Neuron (in vitro differentiated cells): ENCODE data around the gene RENBP.
"Not testable (repeated sequence)": the region's sequence is repeated elsewhere in the genome, so short reads cannot be mapped to it uniquely, and the experiment has no call there.

Experiments used
- H2AFZ ChIP-seq: one replicate; pipeline ENCODE4 v1.6.1; 2013; ENCODE audit warnings: low read depth, mild to moderate bottlenecking, inconsistent platforms, low read length, moderate library complexity
- H3K27me3 ChIP-seq: one replicate; pipeline ENCODE4 v1.6.1; 2013; ENCODE audit warnings: low read length; ENCODE audit not compliant: insufficient read depth
- H3K36me3 ChIP-seq: one replicate; pipeline ENCODE4 v1.6.1; 2013; ENCODE audit warnings: low read length; ENCODE audit not compliant: insufficient read depth
- H3K4me1 ChIP-seq: one replicate; pipeline ENCODE4 v1.6.1; 2013; ENCODE audit warnings: low read length; ENCODE audit not compliant: insufficient read depth
- H3K4me3 ChIP-seq: 2 replicates; pipeline ENCODE4 v1.5.1; 2013; ENCODE audit warnings: mild to moderate bottlenecking, low read length, moderate library complexity
- H3K9me3 ChIP-seq: one replicate; pipeline ENCODE4 v1.6.1; 2013; ENCODE audit warnings: low read length

RENBP gene

GRCh38 chrX:153944140-153944799 lies at the start of gene RENBP:
TSS of gene RENBP (minus strand) at chrX:153944643. CDS start at chrX:153944610, 33 bp downstream.
- Histone ChIP-seq H3K4me1 (peaks cover 27% of the 10 kb centered on the region), H3K36me3 (peaks cover 7% of the 10 kb centered on the region), H3K4me3 (no peak within 1 kb of the TSS), H2AFZ (no peak within 1 kb of the TSS), H3K27me3 (peaks cover 6% of the 10 kb centered on the region), H3K9me3 (no peaks in the 10 kb centered on the region)

DNA sequence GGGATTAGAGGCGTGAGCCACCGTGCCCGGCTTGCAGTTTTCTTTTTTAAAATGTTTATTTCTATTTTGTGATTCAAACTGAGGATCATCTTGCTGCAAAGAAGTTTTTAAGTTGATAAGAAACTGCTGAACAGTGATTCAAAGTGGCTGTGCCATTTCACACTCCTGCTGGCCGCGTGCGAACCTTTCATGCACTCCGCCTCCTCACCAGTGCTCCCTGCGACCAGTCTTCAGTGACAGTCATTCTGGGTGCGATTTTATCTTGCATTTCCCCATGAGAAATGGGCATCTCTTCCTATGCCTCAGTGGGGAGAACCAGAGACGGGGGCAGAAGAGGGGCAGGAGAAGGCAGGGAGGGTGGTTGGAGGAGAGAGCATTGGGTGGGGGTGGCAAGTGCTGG lies 49.5 kb upstream of the RENBP start:
- H3K9me3 ChIP-seq = peaks cover 4% of the 10 kb centered on the region
- no peaks in the 10 kb centered on the region for H3K36me3 ChIP-seq
- no peak overlapping the region for H2AFZ ChIP-seq
- H3K4me3 ChIP-seq = no peak overlapping the region
- no peaks in the 10 kb centered on the region for H3K4me1 ChIP-seq
- peaks cover 16% of the 10 kb centered on the region for H3K27me3 ChIP-seq

GRCh38 chrX:153993079-153993478 lies 48.6 kb upstream of the RENBP start:
- no peaks in the 10 kb centered on the region for H3K4me1 ChIP-seq

DNA sequence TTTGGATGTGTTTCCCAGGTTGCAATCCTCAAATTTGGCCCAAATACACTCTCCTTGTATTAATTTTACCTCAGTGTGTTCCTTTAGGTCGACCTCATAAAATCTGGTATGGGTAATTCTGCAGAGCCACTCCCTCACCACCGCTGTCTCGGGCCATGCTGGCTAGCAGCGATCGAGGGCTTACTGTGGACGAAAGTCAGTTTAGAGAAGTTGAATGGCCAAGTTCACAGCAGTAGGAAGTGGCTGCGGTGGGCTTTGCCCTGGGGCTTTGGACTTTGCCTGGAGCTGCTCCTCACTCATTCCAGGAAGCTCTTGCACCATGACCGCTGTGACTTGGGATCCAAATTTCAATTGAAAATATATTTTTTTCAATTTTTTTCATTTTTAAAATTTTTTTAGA lies 47.7 kb upstream of the RENBP start:
- no peak overlapping the region for H3K4me3 ChIP-seq
- H3K36me3 ChIP-seq = no peaks in the 10 kb centered on the region
- no peak overlapping the region for H2AFZ ChIP-seq
- peaks cover 4% of the 10 kb centered on the region for H3K9me3 ChIP-seq
- peaks cover 9% of the 10 kb centered on the region for H3K27me3 ChIP-seq
- H3K4me1 ChIP-seq = no peaks in the 10 kb centered on the region

More at GRCh38 chrX:153993079-153993478, 48.6 kb upstream of the RENBP start:
- Histone ChIP-seq H3K36me3 (no peaks in the 10 kb centered on the region), H2AFZ (no peak overlapping the region), H3K27me3 (peaks cover 16% of the 10 kb centered on the region), H3K4me3 (no peak overlapping the region), H3K9me3 (peaks cover 4% of the 10 kb centered on the region)

DNA sequence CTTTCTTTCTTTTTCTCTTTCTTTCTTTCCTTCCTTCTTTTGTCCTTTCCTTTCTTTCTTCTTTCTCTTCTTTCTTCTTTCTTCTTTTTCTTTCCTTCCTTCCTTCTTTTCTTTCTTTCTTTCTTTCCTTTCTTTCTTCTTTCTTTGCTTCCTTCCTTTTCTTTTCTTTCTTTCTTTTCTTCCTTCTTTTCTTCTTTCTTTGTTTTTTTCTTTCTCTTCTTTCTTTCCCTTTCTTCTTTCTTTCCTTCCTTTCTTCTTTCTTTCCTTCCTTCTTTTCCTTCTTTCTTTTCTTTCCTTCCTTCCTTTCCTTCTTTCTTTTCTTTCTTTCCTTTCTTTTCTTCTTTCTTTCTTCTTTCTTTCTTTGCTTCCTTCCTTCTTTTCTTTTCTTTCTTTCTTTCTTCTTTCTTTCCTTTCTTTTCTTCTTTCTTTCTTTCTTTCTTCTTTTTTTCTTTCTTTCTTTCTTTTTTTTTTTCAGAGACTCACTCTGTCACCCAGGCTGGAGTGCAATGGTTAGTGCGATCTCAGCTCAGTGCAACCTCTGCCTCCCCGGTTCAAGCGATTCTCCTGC lies 46.7 kb upstream of the RENBP start:
- no peak overlapping the region for H2AFZ ChIP-seq
- peaks cover 4% of the 10 kb centered on the region for H3K9me3 ChIP-seq

DNA sequence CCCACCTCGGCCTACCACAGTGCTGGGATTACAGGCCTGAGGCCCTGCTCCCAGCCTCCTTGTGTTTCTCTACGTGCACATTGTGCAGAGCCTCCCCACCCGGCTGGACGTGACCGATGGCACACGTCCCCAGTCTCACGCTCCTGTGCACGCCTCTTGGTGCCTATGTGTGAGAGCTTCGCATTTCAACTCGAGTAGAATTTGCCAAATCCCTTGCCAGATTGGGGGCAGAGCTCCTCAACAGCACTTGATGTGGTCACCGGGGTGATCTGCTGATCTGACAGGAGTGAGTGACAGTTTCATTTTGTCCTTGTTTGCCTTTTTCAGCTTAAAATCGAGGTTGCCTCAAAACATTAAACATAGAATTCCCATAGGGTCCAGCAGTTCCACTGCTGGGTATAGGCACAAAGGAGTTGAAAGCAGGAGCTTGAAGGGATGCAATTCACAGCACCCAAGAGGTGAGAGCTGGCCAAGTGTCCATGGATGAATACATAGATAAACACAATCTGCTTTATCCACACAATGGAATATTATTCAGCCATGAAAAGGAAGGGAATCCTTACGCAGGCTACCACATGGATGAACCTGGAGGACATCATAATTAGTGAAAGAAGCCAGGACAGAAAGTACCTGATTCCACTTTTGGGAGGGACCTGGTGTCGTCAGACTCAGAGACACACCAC lies 45.7 kb upstream of the RENBP start:
- H3K27me3 ChIP-seq = peaks cover 4% of the 10 kb centered on the region
- peaks cover 4% of the 10 kb centered on the region for H3K9me3 ChIP-seq
- H3K4me1 ChIP-seq = no peaks in the 10 kb centered on the region
- H2AFZ ChIP-seq = no peak overlapping the region
- H3K36me3 ChIP-seq = no peaks in the 10 kb centered on the region
- no peak overlapping the region for H3K4me3 ChIP-seq

More for the DNA sequence above, 46.7 kb upstream of the RENBP start:
- Histone ChIP-seq H3K36me3 (no peaks in the 10 kb centered on the region), H3K27me3 (peaks cover 4% of the 10 kb centered on the region), H3K4me3 (no peak overlapping the region), H3K4me1 (no peaks in the 10 kb centered on the region)

- no peak overlapping the region for H3K4me3 ChIP-seq
- H3K9me3 ChIP-seq = peaks cover 4% of the 10 kb centered on the region
- no peak overlapping the region for H2AFZ ChIP-seq
- no peaks in the 10 kb centered on the region for H3K36me3 ChIP-seq
- peaks cover 6% of the 10 kb centered on the region for H3K27me3 ChIP-seq
- no peaks in the 10 kb centered on the region for H3K4me1 ChIP-seq
Observed at GRCh38 chrX:153988493-153988892, 44.0 kb upstream of the RENBP start.

DNA sequence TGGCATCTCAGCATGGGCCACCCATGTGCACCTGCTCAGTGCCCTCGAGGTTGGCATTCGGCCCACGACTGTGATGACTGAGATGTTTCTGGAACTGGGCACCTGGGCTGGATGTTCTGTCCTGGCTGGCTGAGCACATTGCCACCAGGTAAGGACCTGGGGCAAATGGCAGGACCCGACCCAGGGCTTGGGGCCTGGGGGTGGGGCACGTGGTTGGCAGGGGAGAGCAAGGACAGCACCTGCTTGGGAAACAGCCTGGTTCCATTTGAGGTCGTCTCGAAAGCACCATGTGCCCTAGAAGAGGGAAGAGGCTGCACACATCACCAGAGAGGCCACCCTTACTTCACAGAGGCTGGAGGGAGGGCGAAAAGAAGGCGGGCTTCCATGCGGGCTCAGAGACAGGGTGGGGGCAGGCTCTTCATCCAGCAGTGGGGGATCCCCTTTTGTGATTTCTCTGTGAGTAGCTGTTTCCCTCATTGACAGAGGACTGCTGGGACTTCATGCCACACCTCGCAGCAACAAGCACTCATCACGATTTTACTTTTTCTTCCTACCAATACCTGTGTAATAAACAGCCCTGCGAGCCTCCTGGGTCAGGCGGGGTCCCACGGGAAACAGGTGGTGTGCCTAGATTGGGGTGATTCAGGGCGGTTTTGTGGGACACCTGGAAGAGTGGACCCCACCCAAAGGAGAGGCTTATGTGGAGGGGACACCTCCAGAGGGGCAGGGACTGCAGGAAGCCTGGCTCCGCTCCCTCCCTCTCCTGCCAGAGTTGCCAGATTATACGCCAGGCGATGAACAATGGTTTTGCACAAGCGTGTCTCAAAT lies 40.1 kb upstream of the RENBP start:
- no peaks in the 10 kb centered on the region for H3K36me3 ChIP-seq
- H3K4me3 ChIP-seq = no peak overlapping the region
- no peaks in the 10 kb centered on the region for H3K4me1 ChIP-seq
- no peaks in the 10 kb centered on the region for H3K9me3 ChIP-seq
- peaks cover 6% of the 10 kb centered on the region for H3K27me3 ChIP-seq
- no peak overlapping the region for H2AFZ ChIP-seq

- H3K9me3 ChIP-seq = no peaks in the 10 kb centered on the region
- H3K4me3 ChIP-seq = no peak overlapping the region
- H2AFZ ChIP-seq = no peak overlapping the region
- H3K4me1 ChIP-seq = no peaks in the 10 kb centered on the region
- no peaks in the 10 kb centered on the region for H3K36me3 ChIP-seq
- peaks cover 6% of the 10 kb centered on the region for H3K27me3 ChIP-seq
Observed at GRCh38 chrX:153983321-153983801, 38.9 kb upstream of the RENBP start.

DNA sequence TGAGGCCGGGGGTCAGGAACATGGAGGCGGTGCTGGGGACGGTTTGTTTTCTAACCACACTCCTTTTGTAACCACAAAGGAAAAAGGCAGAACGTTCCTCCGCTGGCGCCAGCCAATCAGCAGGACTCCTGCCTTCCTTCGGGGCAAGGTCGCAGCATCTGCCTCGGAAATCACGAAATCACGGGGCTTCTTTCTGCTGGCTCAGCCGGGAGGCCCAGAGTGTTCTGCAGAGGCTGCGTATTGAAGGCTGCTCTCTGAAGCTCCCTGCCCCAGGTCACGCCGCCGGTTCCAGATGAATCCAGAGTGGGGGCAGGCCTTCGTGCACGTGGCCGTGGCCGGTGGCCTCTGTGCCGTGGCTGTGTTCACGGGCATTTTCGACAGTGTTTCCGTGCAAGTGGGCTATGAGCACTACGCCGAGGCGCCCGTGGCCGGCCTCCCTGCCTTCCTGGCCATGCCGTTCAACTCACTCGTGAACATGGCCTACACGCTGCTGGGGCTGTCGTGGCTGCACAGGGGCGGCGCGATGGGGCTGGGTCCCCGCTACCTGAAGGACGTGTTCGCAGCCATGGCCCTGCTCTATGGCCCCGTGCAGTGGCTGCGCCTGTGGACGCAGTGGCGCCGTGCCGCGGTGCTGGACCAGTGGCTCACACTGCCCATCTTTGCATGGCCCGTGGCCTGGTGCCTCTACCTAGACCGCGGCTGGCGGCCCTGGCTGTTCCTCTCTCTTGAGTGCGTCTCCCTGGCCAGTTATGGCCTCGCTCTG lies 37.5 kb upstream of the RENBP start:
- H3K9me3 ChIP-seq = no peaks in the 10 kb centered on the region
- H3K4me1 ChIP-seq = no peaks in the 10 kb centered on the region
- peaks cover 6% of the 10 kb centered on the region for H3K27me3 ChIP-seq
- H2AFZ ChIP-seq = no peak overlapping the region
- H3K4me3 ChIP-seq = no peak overlapping the region
- no peaks in the 10 kb centered on the region for H3K36me3 ChIP-seq

GRCh38 chrX:153981231-153981630 lies 36.8 kb upstream of the RENBP start:
- Histone ChIP-seq H3K27me3 (peaks cover 6% of the 10 kb centered on the region), H3K4me3 (no peak overlapping the region), H3K36me3 (no peaks in the 10 kb centered on the region), H2AFZ (no peak overlapping the region), H3K4me1 (no peaks in the 10 kb centered on the region), H3K9me3 (no peaks in the 10 kb centered on the region)

GRCh38 chrX:153980394-153980793 lies 36.0 kb upstream of the RENBP start:
- not testable (repeated sequence) for H3K27me3 ChIP-seq, H3K4me3 ChIP-seq, H2AFZ ChIP-seq, H3K9me3 ChIP-seq, H3K36me3 ChIP-seq, H3K4me1 ChIP-seq
